Prostate gland (tissue), 2 donors: ENCODE measurements around the gene STAB2.

ENCODE experiments used
- CTCF ChIP-seq, 4 experiments: fragments of 200-600 bp in 2 of 4; fragments of 450-650 bp in 2 of 4; sonication (generic) in 2 of 4; IDR thresholded peaks; 1 replicate in 3 of 4; 2 replicates in 1 of 4; pipeline ENCODE4 v1.5.1; 2016 to 2019; ENCODE audit warnings: antibody characterized with exemption in 4 of 4, mild to moderate bottlenecking in 2 of 4, moderate library complexity in 2 of 4
- POLR2A ChIP-seq: fragments of 450-650 bp; IDR thresholded peaks from one replicate; pipeline ENCODE4 v1.6.1; 2016; ENCODE audit warnings: antibody characterized with exemption, mild to moderate bottlenecking

GRCh38 chr12:103673891-103674375, 86.9 kb downstream of the STAB2 start:
- TF ChIP-seq CTCF (IDR thresholded peaks at IDR 0.05) (no peak), POLR2A (no peak)
